ENCODE results near the gene PLEKHF1. TPM values are rescaled to one million over a fixed set of nuclear protein-coding genes. Genes with fewer than 3 reads are reported as not detected.
"Not testable (repeated sequence)": the region's sequence is repeated elsewhere in the genome, so short reads cannot be mapped to it uniquely, and the experiment has no call there.

The PLEKHF1 gene
- total RNA-seq, 1 experiment from 2014 or later, result 1.2 TPM

GRCh38 chr19:29663861-29664752 is 1.2 kb upstream of the PLEKHF1 start:
- DNase-seq (ENCODE audit: low spot score), result no peak

DNA sequence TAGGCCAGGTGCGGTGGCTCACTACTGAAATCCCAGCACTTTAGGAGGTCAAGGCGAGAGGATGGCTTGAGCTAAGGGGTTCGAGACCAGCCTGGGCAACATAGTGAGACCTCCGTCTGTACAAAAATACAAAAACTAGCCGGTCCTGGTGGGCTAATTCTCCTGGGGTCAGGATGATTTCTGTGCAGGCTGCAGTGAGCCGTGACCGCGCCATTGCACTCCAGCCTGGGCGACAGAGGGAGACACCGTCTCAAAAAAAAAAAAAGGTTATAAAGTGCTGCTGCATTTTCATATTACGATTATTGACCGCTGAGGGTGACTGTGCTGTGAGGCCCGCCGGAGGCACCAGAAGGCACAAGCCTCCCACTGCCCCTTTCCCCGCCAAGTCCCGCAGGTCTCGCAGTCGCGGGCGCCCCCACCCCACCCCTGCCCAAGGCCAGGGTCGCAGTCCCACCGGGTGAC is 477 bp upstream of the PLEKHF1 start:
- DNase-seq (ENCODE audit: low spot score), result no peak

DNA sequence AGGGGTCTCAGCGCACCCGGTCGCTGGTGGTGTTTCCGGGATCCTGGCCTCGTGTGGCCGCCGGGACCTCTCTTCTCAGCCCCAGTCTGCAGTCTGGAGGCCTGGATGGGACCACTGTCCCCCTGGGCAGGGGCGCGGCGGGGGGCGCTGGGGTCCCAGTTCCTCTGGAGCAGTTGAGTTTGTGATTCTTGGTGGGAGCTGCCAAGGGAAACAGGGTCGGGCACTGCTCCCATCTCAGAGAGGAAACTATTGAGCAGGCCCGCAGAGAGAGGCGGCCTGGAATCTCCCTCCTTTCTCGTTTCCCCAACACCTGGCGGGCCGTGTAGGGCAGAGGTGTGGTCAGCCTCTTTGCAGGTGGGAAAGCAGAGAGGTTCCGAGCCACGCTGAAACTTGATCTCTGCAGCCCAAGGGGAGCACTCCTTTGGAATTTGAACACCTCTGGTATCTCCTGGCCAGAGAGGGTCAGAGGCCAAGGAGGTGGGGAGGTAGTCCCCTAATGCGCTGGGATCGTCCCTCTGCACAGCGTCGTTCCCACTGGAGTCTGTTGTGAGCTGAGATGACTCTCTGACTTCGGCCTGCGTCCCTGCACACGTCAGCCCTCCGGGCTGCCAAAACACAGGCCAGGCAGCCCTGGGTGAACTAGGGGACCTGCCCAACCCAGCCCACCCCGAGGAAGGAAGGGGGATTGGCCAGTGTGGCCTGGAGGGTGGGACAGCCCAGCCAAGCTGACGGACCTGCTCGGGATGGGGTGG is 741 bp downstream of the PLEKHF1 start:
- DNase-seq (ENCODE audit: low spot score), result peak; percentile 22

- no peak for DNase-seq (ENCODE audit: low spot score)
Observed at GRCh38 chr19:29666578-29667386, 1.5 kb downstream of the PLEKHF1 start.

DNA sequence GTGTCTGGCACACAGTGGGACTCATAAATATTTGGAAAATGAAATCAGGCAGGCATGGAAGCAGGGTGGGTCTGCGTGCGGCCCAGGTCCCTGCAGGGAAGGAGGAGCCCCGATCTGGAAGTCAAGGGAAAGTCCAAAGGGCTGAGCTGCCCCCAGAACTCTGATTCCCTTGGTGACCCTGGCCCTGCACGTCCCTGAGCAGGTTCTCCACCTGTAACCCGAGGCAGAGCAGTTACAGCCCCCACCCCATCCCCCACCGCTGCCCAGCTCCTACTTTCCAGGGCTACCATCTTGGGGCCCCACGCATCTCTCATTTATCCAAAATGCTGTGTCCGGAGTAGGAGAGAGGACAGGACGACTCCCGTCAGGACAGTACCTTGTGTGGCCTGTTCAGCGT is 2.1 kb downstream of the PLEKHF1 start:
- no peak for DNase-seq (ENCODE audit: low spot score)

DNA sequence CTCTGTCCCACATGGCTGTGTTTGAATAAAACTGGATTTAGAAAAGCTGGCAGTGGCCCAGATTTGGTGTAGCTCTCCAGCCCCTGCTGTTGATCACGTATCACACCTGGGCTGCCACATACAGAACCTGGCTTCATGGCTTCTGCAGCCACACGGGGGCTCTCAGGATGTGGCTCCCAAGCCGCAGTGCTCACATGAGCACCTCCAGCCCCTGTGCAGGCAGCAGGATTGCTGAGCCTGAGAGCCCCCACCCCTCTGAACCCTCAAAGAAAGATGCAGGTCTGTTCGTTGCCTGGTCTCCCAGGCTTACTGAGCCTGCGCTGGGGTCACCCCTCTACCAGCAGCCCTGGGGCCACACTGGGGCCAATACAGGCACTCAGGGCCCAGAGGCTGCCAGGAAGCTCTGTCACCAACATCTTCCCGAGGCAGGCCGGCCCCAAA is 2.7 kb downstream of the PLEKHF1 start:
- no peak for DNase-seq (ENCODE audit: low spot score)

DNA sequence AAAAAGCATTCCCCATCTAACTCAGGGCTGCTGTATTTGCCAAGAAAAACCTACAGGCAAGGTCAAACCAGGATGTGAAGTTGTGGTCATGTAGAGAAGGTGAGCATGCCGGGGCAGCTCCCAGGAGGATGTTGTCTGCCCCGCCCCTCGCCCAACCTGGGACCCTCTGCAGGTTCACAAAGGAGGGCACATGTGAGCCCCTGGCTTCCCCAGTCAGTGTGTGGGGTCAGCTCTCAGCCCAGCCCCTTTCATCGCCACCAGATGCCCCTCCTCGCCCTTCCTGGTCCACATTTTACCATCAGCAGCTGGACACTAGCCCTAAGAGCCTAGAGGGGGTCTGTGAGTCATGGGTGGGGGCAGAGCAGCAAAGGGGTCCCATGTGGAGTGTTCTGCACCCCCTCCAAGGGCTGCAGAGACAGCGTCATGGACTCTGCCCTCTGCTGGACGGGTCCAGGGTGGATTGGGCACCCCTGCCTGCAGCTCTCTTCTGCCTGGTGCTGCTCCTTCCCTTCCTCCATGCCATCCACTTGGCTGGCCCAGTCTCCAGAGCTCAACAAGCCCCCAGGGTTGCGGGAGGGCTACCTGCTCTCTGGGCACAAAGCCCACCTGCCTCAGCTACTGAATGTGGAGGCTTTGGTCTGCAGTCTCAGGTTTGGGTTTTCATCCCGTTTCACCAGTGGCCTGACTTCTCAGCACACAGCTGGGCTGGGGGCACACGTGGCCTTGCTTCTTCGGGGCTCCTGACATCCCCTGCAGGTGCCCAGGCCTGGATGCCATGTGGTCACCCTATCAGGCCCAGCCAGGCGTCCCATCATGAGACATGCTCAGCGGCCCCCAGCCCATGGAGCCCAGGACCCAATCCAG is 3.7 kb downstream of the PLEKHF1 start:
- DNase-seq (ENCODE audit: low spot score), result no peak

DNA sequence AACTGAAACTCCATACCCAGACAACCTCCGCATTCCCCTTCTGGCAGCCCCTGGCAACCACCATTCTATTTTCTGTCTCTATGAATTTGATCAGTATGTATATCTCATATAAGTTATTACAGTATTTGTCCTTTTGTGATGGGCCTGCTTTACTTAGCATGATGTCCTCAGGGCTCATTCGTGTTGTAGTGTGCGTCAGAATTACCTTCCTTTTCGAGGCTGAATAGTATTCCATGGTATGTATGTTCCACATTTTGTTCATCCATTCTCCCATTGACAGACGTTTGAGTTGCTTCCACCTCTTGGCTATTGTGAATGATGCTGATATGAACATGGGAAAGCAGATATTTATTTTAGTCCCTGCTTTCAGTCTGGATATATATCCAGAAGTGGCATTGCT is 5.0 kb downstream of the PLEKHF1 start:
- DNase-seq (ENCODE audit: low spot score), result no peak

- not testable (repeated sequence) for DNase-seq (ENCODE audit: low spot score)
Observed at GRCh38 chr19:29671026-29671392, 5.7 kb downstream of the PLEKHF1 start.

- DNase-seq (ENCODE audit: low spot score), result peak; percentile 35
Observed at GRCh38 chr19:29671393-29672160, 6.3 kb downstream of the PLEKHF1 start.

DNA sequence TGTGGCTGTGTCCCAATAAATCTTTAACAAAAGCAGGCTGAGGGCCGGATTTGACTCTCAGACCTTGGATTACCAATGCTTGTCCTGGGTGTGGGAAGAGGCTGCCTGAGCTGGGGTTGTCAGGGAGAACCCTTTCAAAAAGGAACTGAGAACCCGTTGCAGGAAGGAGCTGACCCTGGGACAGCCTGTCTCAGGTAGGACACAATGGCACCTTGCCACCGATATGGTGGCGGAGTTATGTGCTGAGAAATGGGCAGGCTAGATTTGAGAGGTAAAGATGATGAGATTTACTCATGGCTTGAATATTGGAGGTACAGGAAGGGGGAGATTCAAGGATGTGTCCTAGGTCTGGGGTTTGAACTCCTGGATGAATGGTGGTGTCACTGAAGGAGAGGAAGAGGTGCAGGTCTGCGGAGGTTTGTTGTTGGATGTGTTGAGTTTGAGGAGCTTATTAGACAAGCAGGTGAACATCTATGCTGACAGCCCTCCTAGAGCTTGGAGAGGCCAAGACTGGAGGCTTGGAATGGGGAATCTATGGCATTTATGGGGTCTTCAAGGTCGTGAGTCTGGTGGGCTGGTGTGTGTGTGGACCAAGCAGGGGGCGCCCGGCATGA is 7.2 kb downstream of the PLEKHF1 start:
- no peak for DNase-seq (ENCODE audit: low spot score)

GRCh38 chr19:29672933-29673336 is 7.7 kb downstream of the PLEKHF1 start:
- no peak for DNase-seq (ENCODE audit: low spot score)

DNA sequence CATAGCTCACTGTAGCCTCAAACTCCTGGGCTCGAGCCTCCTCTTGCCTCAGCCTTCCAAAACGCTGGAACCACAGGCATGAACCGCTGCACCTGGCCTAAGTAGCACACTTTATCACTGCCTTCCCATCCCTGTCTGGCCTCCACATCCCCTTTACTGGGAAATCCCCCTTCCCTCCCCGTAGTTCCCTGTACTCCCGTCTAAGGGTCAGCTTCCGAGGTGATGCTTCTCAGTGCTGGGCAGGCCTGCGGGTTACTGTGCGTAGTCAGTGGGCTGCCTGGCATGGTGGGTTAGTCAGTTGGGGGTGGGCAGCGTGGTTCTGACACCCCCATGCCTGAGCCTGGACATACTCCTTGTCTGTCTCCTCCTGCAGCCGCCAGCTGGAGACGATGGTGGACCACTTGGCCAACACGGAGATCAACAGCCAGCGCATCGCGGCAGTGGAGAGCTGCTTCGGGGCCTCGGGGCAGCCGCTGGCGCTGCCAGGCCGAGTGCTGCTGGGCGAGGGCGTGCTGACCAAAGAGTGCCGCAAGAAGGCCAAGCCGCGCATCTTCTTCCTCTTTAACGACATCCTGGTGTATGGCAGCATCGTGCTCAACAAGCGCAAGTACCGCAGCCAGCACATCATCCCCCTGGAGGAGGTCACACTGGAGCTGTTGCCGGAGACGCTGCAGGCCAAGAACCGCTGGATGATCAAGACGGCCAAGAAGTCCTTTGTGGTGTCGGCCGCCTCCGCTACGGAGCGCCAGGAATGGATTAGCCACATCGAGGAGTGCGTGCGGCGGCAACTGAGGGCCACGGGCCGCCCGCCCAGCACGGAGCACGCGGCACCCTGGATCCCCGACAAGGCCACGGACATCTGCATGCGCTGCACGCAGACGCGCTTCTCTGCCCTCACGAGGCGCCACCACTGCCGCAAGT is 8.4 kb downstream of the PLEKHF1 start:
- no peak for DNase-seq (ENCODE audit: low spot score)

DNA sequence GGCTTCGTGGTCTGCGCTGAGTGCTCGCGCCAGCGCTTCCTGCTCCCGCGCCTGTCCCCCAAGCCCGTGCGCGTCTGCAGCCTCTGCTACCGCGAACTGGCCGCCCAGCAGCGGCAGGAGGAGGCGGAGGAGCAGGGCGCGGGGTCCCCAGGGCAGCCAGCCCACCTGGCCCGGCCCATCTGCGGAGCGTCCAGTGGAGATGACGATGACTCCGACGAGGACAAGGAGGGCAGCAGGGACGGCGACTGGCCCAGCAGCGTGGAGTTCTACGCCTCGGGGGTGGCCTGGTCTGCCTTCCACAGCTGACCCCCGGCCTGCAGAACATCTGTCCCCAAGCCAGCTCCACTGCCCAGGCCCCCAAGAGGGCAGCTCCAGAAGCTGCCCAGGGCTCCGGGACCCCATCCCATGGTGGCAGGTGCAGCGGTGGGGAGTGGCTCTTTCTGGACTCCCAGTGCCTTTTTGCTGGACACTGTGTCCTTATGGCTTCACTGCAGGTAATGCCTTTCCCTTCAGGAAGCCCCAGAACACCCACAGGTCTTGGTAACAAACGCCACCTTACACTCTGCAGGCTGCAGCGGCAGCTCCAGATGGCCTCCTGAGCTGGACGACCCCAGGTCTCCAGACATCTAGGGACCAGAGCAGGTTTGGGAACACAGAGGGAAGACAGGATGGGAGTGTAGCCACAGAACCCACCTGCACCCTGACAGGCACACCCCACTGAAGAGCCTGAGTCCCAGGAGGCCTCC is 9.3 kb downstream of the PLEKHF1 start:
- no peak for DNase-seq (ENCODE audit: low spot score)

DNA sequence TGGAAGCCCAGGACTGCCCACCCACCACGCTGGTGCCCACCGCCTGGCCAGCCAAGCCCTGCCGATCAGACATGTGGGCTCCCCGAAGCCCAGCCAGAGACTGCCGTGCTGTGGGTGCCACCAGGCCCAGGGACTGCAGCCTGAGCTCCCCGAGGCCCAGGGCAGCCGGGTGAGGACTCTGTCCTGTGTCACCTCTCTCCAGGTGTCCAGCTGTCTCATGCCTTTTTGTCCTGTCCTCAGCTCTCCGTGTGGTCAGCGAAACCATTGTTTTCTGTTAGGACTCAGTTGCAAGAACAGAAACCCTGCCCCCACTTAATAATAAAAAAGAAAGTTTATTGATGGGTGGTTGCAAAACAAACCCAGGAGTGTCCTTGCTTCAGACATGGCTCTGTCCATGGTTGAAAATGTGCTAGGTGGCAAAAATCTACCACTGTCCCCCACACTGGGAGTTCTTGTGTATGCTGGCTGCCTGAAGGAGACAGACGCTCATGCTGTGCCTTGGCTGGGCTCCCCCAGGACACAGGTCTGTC is 9.9 kb downstream of the PLEKHF1 start:
- no peak for DNase-seq (ENCODE audit: low spot score)

- DNase-seq (ENCODE audit: low spot score), result no peak
Observed at GRCh38 chr19:29675650-29676186, 10.5 kb downstream of the PLEKHF1 start.

GRCh38 chr19:29676586-29676985 is 11.3 kb downstream of the PLEKHF1 start:
- no peak for DNase-seq (ENCODE audit: low spot score)

Data from HT-29 (cell line).